Measurements from ENCODE around the gene RRN3.
"Not testable (repeated sequence)": the region's sequence is repeated elsewhere in the genome, so short reads cannot be mapped to it uniquely, and the experiment has no call there.

RRN3 gene

GRCh38 chr16:15093955-15094827 is at the start of gene RRN3:
Gene RRN3 (minus strand): TSS chr16:15094272. CDS start chr16:15094233, 39 bp downstream.
- DNase-seq (ENCODE audit: low spot score), result peak; percentile 85
- POLR2A ChIA-PET (ENCODE audit: low non-redundant PET), result not testable (repeated sequence)
- CTCF ChIA-PET, result interaction anchor here (0.5 kb wide), 1 partner anchor 21 kb away, joined by 3 read pairs; no protein-coding TSS in a partner anchor
- peak within 1 kb of the TSS; percentile 70 for H3K27ac ChIP-seq

GRCh38 chr16:15143601-15144091 is 49.6 kb upstream of the RRN3 start:
- H3K27ac ChIP-seq, result peak overlapping the region; percentile 93
- POLR2A ChIA-PET (ENCODE audit: low non-redundant PET); DNase-seq (ENCODE audit: low spot score); CTCF ChIA-PET: not testable (repeated sequence)

GRCh38 chr16:15142891-15143600 is 49.0 kb upstream of the RRN3 start:
- DNase-seq (ENCODE audit: low spot score); CTCF ChIA-PET; POLR2A ChIA-PET (ENCODE audit: low non-redundant PET): not testable (repeated sequence)
- H3K27ac ChIP-seq, result peak overlapping the region; percentile 93

GRCh38 chr16:15142107-15142890 is 48.2 kb upstream of the RRN3 start:
- POLR2A ChIA-PET (ENCODE audit: low non-redundant PET); DNase-seq (ENCODE audit: low spot score); CTCF ChIA-PET: not testable (repeated sequence)
- peak overlapping the region; percentile 93 for H3K27ac ChIP-seq

- TF ChIP-seq CTCF (conservative IDR thresholded peaks at IDR 0.05; ENCODE audit: low read depth), result no peak
- CTCF ChIA-PET, result no interaction called here
- no peak for DNase-seq (ENCODE audit: low spot score)
- POLR2A ChIA-PET (ENCODE audit: low non-redundant PET), result no interaction called here
- peak overlapping the region; percentile 93 for H3K27ac ChIP-seq
These were observed 47.5 kb upstream of the RRN3 start for GRCh38 chr16:15141586-15141985.

GRCh38 chr16:15140444-15141365 is 46.6 kb upstream of the RRN3 start:
- POLR2A ChIA-PET (ENCODE audit: low non-redundant PET), result interaction anchor here (0.7 kb wide), 1 partner anchor 48 kb away, joined by 12 read pairs; no protein-coding TSS in a partner anchor
- DNase-seq (ENCODE audit: low spot score); CTCF ChIA-PET: not testable (repeated sequence)
- H3K27ac ChIP-seq, result peak overlapping the region; percentile 93

GRCh38 chr16:15137514-15137913 is 43.4 kb upstream of the RRN3 start:
- POLR2A ChIA-PET (ENCODE audit: low non-redundant PET); DNase-seq (ENCODE audit: low spot score); H3K27ac ChIP-seq; CTCF ChIA-PET: not testable (repeated sequence)

GRCh38 chr16:15135483-15136360 is 41.6 kb upstream of the RRN3 start:
- CTCF ChIA-PET; POLR2A ChIA-PET (ENCODE audit: low non-redundant PET); DNase-seq (ENCODE audit: low spot score): not testable (repeated sequence)
- H3K27ac ChIP-seq, result peak overlapping the region; percentile 67

GRCh38 chr16:15134752-15135482 is 40.8 kb upstream of the RRN3 start:
- DNase-seq (ENCODE audit: low spot score); POLR2A ChIA-PET (ENCODE audit: low non-redundant PET); CTCF ChIA-PET; H3K27ac ChIP-seq: not testable (repeated sequence)

- DNase-seq (ENCODE audit: low spot score); CTCF ChIA-PET; POLR2A ChIA-PET (ENCODE audit: low non-redundant PET); H3K27ac ChIP-seq: not testable (repeated sequence)
These were observed 39.5 kb upstream of the RRN3 start for GRCh38 chr16:15133554-15133953.

GRCh38 chr16:15132719-15133428 is 38.8 kb upstream of the RRN3 start:
- POLR2A ChIA-PET (ENCODE audit: low non-redundant PET); DNase-seq (ENCODE audit: low spot score); CTCF ChIA-PET; H3K27ac ChIP-seq: not testable (repeated sequence)

- H3K27ac ChIP-seq; DNase-seq (ENCODE audit: low spot score); POLR2A ChIA-PET (ENCODE audit: low non-redundant PET); CTCF ChIA-PET: not testable (repeated sequence)
These were observed 37.0 kb upstream of the RRN3 start for GRCh38 chr16:15130943-15131700.
